H1 (cell line): ENCODE results near the gene TMEM178B. TPM values are rescaled to one million over a fixed set of nuclear protein-coding genes. Genes with fewer than 3 reads are reported as not detected.

Experiments
- CTCF ChIA-PET: fragments of 300-600 bp; sonication (Branson Sonifier 250); formaldehyde crosslinking; loops from one replicate; lab custom pipeline; 2021; ENCODE audit not compliant: partially characterized antibody; lab: Charles Lee
- POLR2A ChIA-PET: fragments of 300-600 bp; sonication (Branson Sonifier 250); formaldehyde crosslinking; loops from one replicate; lab custom pipeline; 2021; ENCODE audit warnings: inconsistent platforms; ENCODE audit not compliant: partially characterized antibody; lab: Charles Lee
- DNase-seq, 2 experiments: peaks; one replicate each; pipeline versions ENCODE4 v3.0.0 to v3.0.0-alpha.2; 2010 to 2022; ENCODE audit warnings: low spot score in 2 of 2, low read depth in 1 of 2, mixed read lengths in 1 of 2
- FAIRE-seq: peaks from 2 replicates; lab custom pipeline; 2011; peaks lifted over from hg19 to GRCh38; lab: Jason Lieb, UNC
- H2AFZ ChIP-seq: 2 replicates; pipeline ENCODE4 v1.8.1; 2012; ENCODE audit warnings: low read length, inconsistent platforms
- H2AK5ac ChIP-seq: 2 replicates; pipeline ENCODE4 v1.6.1; 2013; ENCODE audit warnings: low read depth, low read length
- H2BK120ac ChIP-seq: replicated peaks from 2 replicates; pipeline ENCODE3; 2013; ENCODE audit warnings: low read depth, low read length, inconsistent platforms
- H2BK12ac ChIP-seq: 2 replicates; pipeline ENCODE4 v1.6.1; 2013; ENCODE audit warnings: low read depth, low read length
- H2BK15ac ChIP-seq: 2 replicates; pipeline ENCODE4 v1.6.1; 2013; ENCODE audit warnings: low read length
- H2BK20ac ChIP-seq: 2 replicates; pipeline ENCODE4 v1.6.1; 2013; ENCODE audit warnings: low read length
- H2BK5ac ChIP-seq: 2 replicates; pipeline ENCODE4 v1.6.1; 2013; ENCODE audit warnings: low read depth, low read length
- H3K14ac ChIP-seq: 2 replicates; pipeline ENCODE4 v1.6.1; 2013; ENCODE audit warnings: inconsistent platforms; ENCODE audit not compliant: insufficient read length
- H3K18ac ChIP-seq: 2 replicates; pipeline ENCODE4 v1.6.1; 2013; ENCODE audit warnings: low read length; ENCODE audit errors: extremely low read depth
- H3K23ac ChIP-seq: 2 replicates; pipeline ENCODE4 v1.6.1; 2013; ENCODE audit warnings: inconsistent platforms; ENCODE audit not compliant: insufficient read length
- H3K23me2 ChIP-seq: 2 replicates; pipeline ENCODE4 v1.6.1; 2013; ENCODE audit warnings: low read depth, low read length
- H3K27ac ChIP-seq: 2 replicates; pipeline ENCODE4 v1.6.1; 2011; ENCODE audit warnings: low read depth, low read length, inconsistent platforms
- H3K27me3 ChIP-seq, 4 experiments: replicated peaks in 1 of 4; 1 replicate in 1 of 4; 2 replicates in 3 of 4; pipeline versions ENCODE4 v1.6.1 to v1.8.1; 2011 to 2013; ENCODE audit warnings: low read length in 3 of 4, mild to moderate bottlenecking in 3 of 4, inconsistent platforms in 2 of 4, mixed read lengths in 2 of 4, moderate library complexity in 1 of 4; ENCODE audit not compliant: control insufficient read depth in 3 of 4, insufficient read depth in 3 of 4; ENCODE audit errors: extremely low read depth in 1 of 4
- H3K36me3 ChIP-seq, 4 experiments: 2 replicates each; pipeline versions ENCODE4 v1.6.1 to v1.8.1; 2011 to 2013; ENCODE audit warnings: mild to moderate bottlenecking in 4 of 4, low read length in 3 of 4, moderate library complexity in 2 of 4, control low read depth in 1 of 4, inconsistent platforms in 1 of 4; ENCODE audit not compliant: insufficient read depth in 4 of 4, control insufficient read depth in 2 of 4
- H3K4ac ChIP-seq: replicated peaks from 2 replicates; pipeline ENCODE3; 2013; ENCODE audit warnings: low read length, low read depth, mixed read lengths, inconsistent platforms; ENCODE audit not compliant: insufficient read length
- H3K4me1 ChIP-seq, 4 experiments: replicated peaks in 1 of 4; 1 replicate in 1 of 4; 2 replicates in 3 of 4; pipeline versions ENCODE4 v1.6.1 to v1.8.1; 2011 to 2013; ENCODE audit warnings: low read length in 3 of 4, inconsistent platforms in 2 of 4, mixed read lengths in 1 of 4; ENCODE audit not compliant: insufficient read depth in 4 of 4, control insufficient read depth in 3 of 4
- H3K4me2 ChIP-seq, 2 experiments: 2 replicates each; pipeline versions ENCODE4 v1.6.1 to v1.8.1; 2011 to 2013; ENCODE audit warnings: low read depth in 2 of 2, low read length in 2 of 2, control low read depth in 1 of 2, inconsistent platforms in 1 of 2, mild to moderate bottlenecking in 1 of 2; ENCODE audit not compliant: insufficient read depth in 1 of 2
- H3K4me3 ChIP-seq, 4 experiments: fragments of 200-600, 300-600 bp in 1 of 4; sonication (generic), shearing (Covaris generic), sonication (Bioruptor Twin) in 1 of 4; 2 replicates each; pipeline versions ENCODE4 v1.5.1 to v1.8.1; 2011 to 2016; ENCODE audit warnings: low read length in 4 of 4, low read depth in 3 of 4, control low read depth in 2 of 4, inconsistent platforms in 2 of 4, mild to moderate bottlenecking in 2 of 4, mixed read lengths in 1 of 4, moderate library complexity in 1 of 4; ENCODE audit not compliant: insufficient read depth in 2 of 4; ENCODE audit errors: extremely low read depth in 1 of 4
- H3K56ac ChIP-seq: replicated peaks from 2 replicates; pipeline ENCODE3; 2013; ENCODE audit warnings: low read depth, mild to moderate bottlenecking, mixed read lengths, low read length, inconsistent platforms; ENCODE audit not compliant: insufficient read length
- H3K79me1 ChIP-seq: 2 replicates; pipeline ENCODE4 v1.6.1; 2013; ENCODE audit warnings: low read depth, low read length, control low read depth
- H3K79me2 ChIP-seq, 2 experiments: 2 replicates each; pipeline versions ENCODE4 v1.6.1 to v1.8.1; 2012 to 2013; ENCODE audit warnings: low read length in 2 of 2, mild to moderate bottlenecking in 2 of 2, inconsistent platforms in 1 of 2; ENCODE audit not compliant: insufficient read depth in 2 of 2, control insufficient read depth in 1 of 2
- H3K9ac ChIP-seq, 4 experiments: replicated peaks in 1 of 4; 1 replicate in 1 of 4; 2 replicates in 3 of 4; pipeline versions ENCODE4 v1.6.1 to v1.8.1; 2011 to 2013; ENCODE audit warnings: low read depth in 3 of 4, low read length in 3 of 4, control low read depth in 2 of 4, mild to moderate bottlenecking in 2 of 4, moderate library complexity in 2 of 4, inconsistent platforms in 1 of 4; ENCODE audit errors: extremely low read depth in 1 of 4
- H3K9me3 ChIP-seq, 2 experiments: 2 replicates each; pipeline versions ENCODE4 v1.6.1 to v1.8.1; 2012 to 2013; ENCODE audit warnings: mild to moderate bottlenecking in 2 of 2, moderate library complexity in 2 of 2, control low read depth in 1 of 2, inconsistent platforms in 1 of 2, low read depth in 1 of 2, low read length in 1 of 2, mixed read lengths in 1 of 2; ENCODE audit not compliant: insufficient read depth in 2 of 2
- H4K20me1 ChIP-seq, 2 experiments: replicated peaks in 1 of 2; 2 replicates each; pipeline versions ENCODE3 to v1.8.1; 2011 to 2013; ENCODE audit warnings: inconsistent platforms in 2 of 2, low read length in 2 of 2, mild to moderate bottlenecking in 1 of 2; ENCODE audit not compliant: insufficient read depth in 2 of 2, control insufficient read depth in 1 of 2
- H4K5ac ChIP-seq: 2 replicates; pipeline ENCODE4 v1.6.1; 2013; ENCODE audit warnings: low read length, low read depth, mixed read lengths, inconsistent platforms; ENCODE audit not compliant: insufficient read length
- H4K8ac ChIP-seq: 2 replicates; pipeline ENCODE4 v1.8.0; 2013; ENCODE audit warnings: mild to moderate bottlenecking, moderate library complexity, low read length, inconsistent platforms; ENCODE audit not compliant: insufficient read depth; ENCODE audit errors: extremely low read depth
- H4K91ac ChIP-seq: replicated peaks from 2 replicates; pipeline ENCODE3; 2013; ENCODE audit warnings: low read length, mixed read lengths, inconsistent platforms; ENCODE audit not compliant: insufficient read length
- GABPA ChIP-seq: IDR thresholded peaks from 2 replicates; pipeline ENCODE4 v1.6.1; 2011; ENCODE audit warnings: mild to moderate bottlenecking, low read length, moderate library complexity, borderline replicate concordance; ENCODE audit not compliant: insufficient read depth
- RAD21 ChIP-seq, 2 experiments: IDR thresholded peaks in 1 of 2; conservative IDR thresholded peaks in 1 of 2; 2 replicates each; pipeline ENCODE4 v1.6.1; 2011; ENCODE audit warnings: low read depth in 2 of 2, low read length in 2 of 2, improper control_type of control experiment in 1 of 2, inconsistent platforms in 1 of 2, mild to moderate bottlenecking in 1 of 2, moderate library complexity in 1 of 2
- SIN3A ChIP-seq, 2 experiments: IDR thresholded peaks in 1 of 2; conservative IDR thresholded peaks in 1 of 2; 2 replicates each; pipeline ENCODE4 v1.6.1; 2011 to 2012; ENCODE audit warnings: low read length in 2 of 2, improper control_type of control experiment in 1 of 2, low read depth in 1 of 2, mild to moderate bottlenecking in 1 of 2
- WGBS, 2 experiments: shearing (Covaris generic) in 1 of 2; methylation state at CpG; one replicate each; pipeline versions ENCODE4 v1.1.6 to v1.1.7; 2013 to 2015; ENCODE audit warnings: low lambda C conversion rate in 2 of 2, mixed read lengths in 2 of 2, inconsistent platforms in 1 of 2, low coverage in 1 of 2, missing lambda C conversion rate in 1 of 2; ENCODE audit not compliant: insufficient replicate concordance in 2 of 2, insufficient coverage in 1 of 2, insufficient read length in 1 of 2; ENCODE audit errors: extremely low coverage in 1 of 2, missing lambda C conversion rate in 1 of 2; 5-methylcytosine and 5-hydroxymethylcytosine counted together
- polyA plus RNA-seq, 7 experiments: library from polyadenylated mRNA; depleted of rRNA in 3 of 7; stranded (reverse) in 5 of 7; unstranded in 2 of 7; fragments of >200 nt in 5 of 7; fragments of 200-250 nt in 2 of 7; gene quantifications; 1 replicate in 5 of 7; 2 replicates in 1 of 7; 4 replicates in 1 of 7; pipeline versions ENCODE4 v1.2.1 to v1.2.3, GENCODE V29; 2011 to 2013; ENCODE audit warnings: missing spikeins in 2 of 7, mixed read lengths in 2 of 7
- total RNA-seq: library from RNA; stranded (reverse); fragmentation: NEBNext Ultra II Directional; extraction: Animal tissue kit (Norgen Biotek cat#: 25700); gene quantifications from 2 replicates; pipeline ENCODE4 v1.2.1, GENCODE V29; 2021

Gene TMEM178B
- total and polyA plus RNA-seq, 2 of the 8 experiments (the other 6 are each of a cell fraction or from before 2014, with no cell fraction given): 5.3 to 18.1 TPM

GRCh38 chr7:141221007-141221612 is 147.2 kb downstream of the TMEM178B start:
- no peak overlapping the region for H3K27ac ChIP-seq
- peaks cover 9% of the 10 kb centered on the region for H3K79me1 ChIP-seq
- H2BK15ac ChIP-seq: no peak overlapping the region
- TF ChIP-seq GABPA: no peak
- 0 out of 4 replicates have a peak, but pooled peaks of 1 of the 2 experiments have one; percentile 37 for TF ChIP-seq SIN3A (conservative IDR thresholded peaks at IDR 0.05 in 1 of 2, IDR thresholded peaks at IDR 0.05 in 1 of 2; ENCODE audit: low read depth in 1 of 2, low read length in 2 of 2)
- 0 out of 4 replicates have a peak, but pooled peaks of 1 of the 2 experiments have one; percentile 11 for TF ChIP-seq RAD21 (IDR thresholded peaks at IDR 0.05 in 1 of 2, conservative IDR thresholded peaks at IDR 0.05 in 1 of 2; ENCODE audit: low read depth in 2 of 2, low read length in 2 of 2)
- TF ChIP-seq, all 59 proteins: peak for 2
- H3K4me2 ChIP-seq: no peak overlapping the region
- H2AK5ac ChIP-seq: no peak overlapping the region
- no peak overlapping the region for H4K5ac ChIP-seq
- no peak overlapping the region for H2BK5ac ChIP-seq
- no peak overlapping the region for H4K91ac ChIP-seq
- FAIRE-seq (peak; percentile 65), DNase-seq (no peak)
- H3K14ac ChIP-seq: no peak overlapping the region
- no peak overlapping the region for H3K56ac ChIP-seq
- H3K23me2 ChIP-seq: no peaks in the 10 kb centered on the region
- H3K4me3 ChIP-seq: no peak overlapping the region
- H3K4me1 ChIP-seq: peaks cover 0 to 3% (median 1%) of the 10 kb centered on the region in 4 experiments; a peak in 3 of 7 replicates
- 81% methylated on average over 2 of the region's 2 CpGs; no CpG with 5 or more reads in 1 of the 2 experiments for WGBS, 2 experiments
- no peak overlapping the region for H3K18ac ChIP-seq
- H3K23ac ChIP-seq: no peak overlapping the region
- no peaks in the 10 kb centered on the region for H3K36me3 ChIP-seq
- H4K8ac ChIP-seq: no peak overlapping the region
- ChIA-PET POLR2A (interaction anchor here (0.8 kb wide), 1 partner anchor 148 kb away, joined by 3 read pairs; no protein-coding TSS in a partner anchor), CTCF (interaction anchor here (0.6 to 4.0 kb wide), 25 partner anchors 11 to 429 kb away, joined by 3 to 24 read pairs (median 4); partner anchors contain the start of genes MRPS33 and TMEM178B)
- peaks cover 0 to 9% of the 10 kb centered on the region in 2 experiments for H4K20me1 ChIP-seq
- H3K9ac ChIP-seq: no peak overlapping the region
- no peak overlapping the region for H2BK20ac ChIP-seq
- no peaks in the 10 kb centered on the region for H3K9me3 ChIP-seq
- no peaks in the 10 kb centered on the region for H3K79me2 ChIP-seq
- H2BK120ac ChIP-seq: no peak overlapping the region
- no peak overlapping the region for H2AFZ ChIP-seq
- no peak overlapping the region for H2BK12ac ChIP-seq
- H3K27me3 ChIP-seq: no peaks in the 10 kb centered on the region
- H3K4ac ChIP-seq: no peak overlapping the region
